HTERT RPE-1 (cell line): ENCODE measurements around the gene EYS.

ENCODE experiments used
- in situ Hi-C: fragments of 300-500 bp; cut with MboI; formaldehyde crosslinking; loops from 4 replicates; pipeline ENCODE4 v1.14.3; 2020; ENCODE audit warnings: low sequenced_read_pairs

The EYS gene

GRCh38 chr6:64214373-64214772, 1492.7 kb downstream of the EYS start:
- in situ Hi-C loops = no loop called here

DNA sequence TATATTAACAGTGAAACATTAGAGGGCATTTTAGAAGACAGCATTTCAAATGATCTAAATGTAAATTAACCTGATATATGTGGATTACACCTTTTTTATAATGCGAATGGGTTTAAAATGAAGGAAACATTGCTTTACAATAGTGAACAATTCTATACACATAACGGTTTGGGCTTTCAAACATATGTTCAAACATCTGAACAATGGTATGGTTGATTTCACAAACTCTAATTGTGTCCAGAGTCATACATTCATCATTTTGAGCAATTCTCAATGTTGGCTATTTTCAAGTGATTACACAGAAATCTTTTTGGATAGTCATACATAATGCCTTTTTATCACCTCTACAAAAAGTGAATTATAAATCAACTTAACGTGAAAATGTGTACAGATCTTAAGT, 1493.3 kb downstream of the EYS start:
- in situ Hi-C loops = no loop called here

- in situ Hi-C loops = no loop called here
Measured at GRCh38 chr6:64197246-64197645, 1509.8 kb downstream of the EYS start.

DNA sequence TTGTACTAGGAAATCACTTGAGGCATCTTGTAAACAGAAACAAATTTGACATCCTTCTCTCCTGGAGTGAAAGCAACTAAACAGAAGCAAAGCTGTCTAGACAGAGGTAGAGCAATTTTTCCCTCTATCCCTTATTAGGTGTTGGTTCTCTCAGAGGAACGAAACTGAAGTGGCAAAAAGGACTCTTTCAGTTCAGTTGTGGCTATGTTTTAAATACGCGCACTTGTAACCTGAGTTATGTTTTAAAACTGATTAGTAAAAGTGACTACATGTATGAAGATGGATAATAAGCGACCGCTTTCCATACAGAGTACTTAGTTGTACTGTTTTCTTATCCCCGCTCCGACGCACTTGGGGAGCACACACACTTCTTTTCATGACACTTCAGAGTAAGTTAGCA, 1520.4 kb downstream of the EYS start:
- in situ Hi-C loops = no loop called here

DNA sequence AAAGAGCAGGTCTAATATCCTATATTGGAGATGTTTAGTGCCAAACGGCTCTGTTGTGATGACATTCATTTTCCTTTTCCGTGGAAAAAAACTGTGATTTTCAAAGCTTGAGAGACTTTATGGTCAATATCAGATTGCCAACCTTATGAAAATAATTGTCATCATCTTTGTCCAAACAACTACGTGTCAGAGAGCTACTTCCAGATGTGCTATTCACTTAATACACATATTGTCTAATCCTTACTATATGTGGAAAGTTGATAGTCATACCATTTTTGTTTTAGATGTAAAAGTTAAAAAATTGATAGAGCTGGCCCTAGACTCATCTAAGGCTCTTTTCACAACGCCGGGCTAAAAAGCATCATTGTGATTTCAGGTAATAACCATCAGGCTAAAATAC, 1521.4 kb downstream of the EYS start:
- in situ Hi-C loops = no loop called here

- in situ Hi-C loops = no loop called here
Measured at GRCh38 chr6:64175296-64175695, 1531.7 kb downstream of the EYS start.

- in situ Hi-C loops = no loop called here
Measured at GRCh38 chr6:64170316-64170715, 1536.7 kb downstream of the EYS start.

DNA sequence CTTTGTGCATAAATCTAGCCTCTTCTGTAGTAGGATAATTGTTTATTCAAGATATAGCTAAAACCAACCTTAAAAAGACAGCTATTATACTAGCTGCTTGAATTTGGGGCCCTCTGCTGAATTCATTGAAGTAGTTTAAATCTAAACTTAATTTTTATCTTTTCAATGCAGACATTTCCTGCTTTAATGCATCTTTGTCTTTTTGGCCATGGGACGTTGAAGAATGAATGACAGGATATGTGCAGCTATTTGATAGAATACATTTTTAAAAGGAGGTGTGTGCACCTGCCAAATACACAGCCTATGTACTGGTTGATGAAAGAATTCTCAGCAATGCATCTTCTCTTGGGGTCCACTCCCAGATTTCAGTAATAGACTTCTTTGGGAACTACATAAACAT, 1546.5 kb downstream of the EYS start:
- in situ Hi-C loops = no loop called here

- in situ Hi-C loops = no loop called here
Measured at GRCh38 chr6:64155063-64155462, 1552.0 kb downstream of the EYS start.

GRCh38 chr6:64146876-64147275, 1560.2 kb downstream of the EYS start:
- in situ Hi-C loops = no loop called here

DNA sequence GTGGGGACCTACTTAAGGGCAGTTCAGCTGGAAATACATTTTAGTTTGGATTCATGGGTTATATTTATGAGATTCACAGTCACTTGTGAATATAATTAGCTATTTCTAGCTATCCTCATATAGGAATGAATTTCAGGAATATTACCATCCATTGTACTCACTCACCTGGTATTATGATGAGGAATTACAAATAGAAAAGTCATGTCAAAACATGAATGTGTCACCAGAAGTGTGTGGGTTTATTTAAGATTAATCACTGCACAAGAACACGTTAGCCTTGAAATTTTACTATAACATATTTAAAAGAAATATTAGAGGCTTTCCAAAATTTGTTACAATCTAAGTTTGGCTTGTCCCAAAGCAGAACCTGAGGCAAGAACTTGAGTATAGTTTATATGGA, 1560.9 kb downstream of the EYS start:
- in situ Hi-C loops = no loop called here

DNA sequence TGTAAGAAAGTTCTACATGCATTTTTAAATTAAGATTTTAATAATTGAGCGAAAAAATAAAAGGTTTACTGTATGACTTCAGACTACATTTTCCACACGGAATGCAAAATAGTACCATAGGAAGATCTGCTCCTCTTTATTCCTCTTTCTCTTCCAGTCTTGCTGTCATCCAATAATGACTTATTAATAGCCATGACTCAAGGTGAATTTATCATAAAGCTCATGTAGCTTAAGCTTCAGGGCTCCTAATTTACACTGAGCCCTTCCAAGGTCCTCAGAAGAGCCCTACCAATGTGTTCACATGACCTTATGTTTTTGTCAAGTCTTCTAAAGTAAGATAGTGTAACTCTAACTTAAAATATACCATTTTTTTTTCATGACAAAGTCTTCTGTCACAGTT, 1561.4 kb downstream of the EYS start:
- in situ Hi-C loops = no loop called here

- in situ Hi-C loops = no loop called here
Measured at GRCh38 chr6:64143101-64143500, 1563.9 kb downstream of the EYS start.

DNA sequence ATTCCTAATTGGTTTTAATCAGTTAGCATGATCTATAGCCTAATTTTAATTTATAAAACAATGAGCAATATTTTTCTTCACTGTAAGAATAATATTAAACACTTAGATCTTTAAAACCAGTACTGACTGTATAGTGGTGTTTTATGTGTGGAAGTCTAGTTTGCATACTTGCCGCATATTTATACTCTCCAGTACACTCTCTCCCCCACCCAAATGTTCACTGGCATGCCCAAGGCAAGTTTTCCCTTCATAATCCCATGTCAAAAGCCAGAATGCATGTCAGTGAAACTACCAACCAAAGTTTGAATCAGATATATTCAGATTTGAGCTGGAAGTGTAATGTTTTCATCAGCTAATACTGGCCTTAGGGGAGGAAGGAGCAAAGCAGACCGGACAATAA, 1565.3 kb downstream of the EYS start:
- in situ Hi-C loops = no loop called here

DNA sequence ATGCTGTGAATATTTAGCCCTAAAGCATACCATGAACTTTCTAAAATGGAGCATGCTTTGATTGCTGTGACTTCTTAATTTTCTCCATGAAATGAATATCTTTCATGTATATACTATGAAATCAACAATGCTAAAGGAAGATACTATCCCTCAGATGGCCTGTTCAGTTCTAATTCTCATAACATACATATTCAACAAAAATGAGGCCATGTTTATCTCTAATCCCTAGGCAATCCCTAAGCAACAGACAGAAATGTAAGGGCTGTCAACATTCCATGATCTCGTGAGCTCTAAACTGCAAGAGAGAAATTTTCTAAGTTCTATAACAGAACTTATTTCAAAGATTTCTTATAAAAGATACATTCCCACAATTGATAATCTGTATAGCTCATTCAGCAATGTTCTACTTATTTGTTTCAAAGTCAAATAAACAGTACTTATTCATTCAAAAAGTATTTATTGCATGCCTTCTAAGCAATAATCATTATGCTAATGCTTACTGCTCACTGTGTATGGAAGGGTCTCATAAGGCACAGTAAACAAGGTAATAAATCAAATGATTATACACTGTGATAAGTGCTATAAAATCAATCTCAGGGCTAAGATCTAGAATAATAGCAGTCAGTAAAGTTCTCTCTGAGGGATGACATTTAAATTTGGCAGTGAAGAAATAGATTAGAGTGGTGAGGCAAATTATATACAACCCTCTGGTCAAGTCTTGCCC, 1578.6 kb downstream of the EYS start:
- in situ Hi-C loops = no loop called here

DNA sequence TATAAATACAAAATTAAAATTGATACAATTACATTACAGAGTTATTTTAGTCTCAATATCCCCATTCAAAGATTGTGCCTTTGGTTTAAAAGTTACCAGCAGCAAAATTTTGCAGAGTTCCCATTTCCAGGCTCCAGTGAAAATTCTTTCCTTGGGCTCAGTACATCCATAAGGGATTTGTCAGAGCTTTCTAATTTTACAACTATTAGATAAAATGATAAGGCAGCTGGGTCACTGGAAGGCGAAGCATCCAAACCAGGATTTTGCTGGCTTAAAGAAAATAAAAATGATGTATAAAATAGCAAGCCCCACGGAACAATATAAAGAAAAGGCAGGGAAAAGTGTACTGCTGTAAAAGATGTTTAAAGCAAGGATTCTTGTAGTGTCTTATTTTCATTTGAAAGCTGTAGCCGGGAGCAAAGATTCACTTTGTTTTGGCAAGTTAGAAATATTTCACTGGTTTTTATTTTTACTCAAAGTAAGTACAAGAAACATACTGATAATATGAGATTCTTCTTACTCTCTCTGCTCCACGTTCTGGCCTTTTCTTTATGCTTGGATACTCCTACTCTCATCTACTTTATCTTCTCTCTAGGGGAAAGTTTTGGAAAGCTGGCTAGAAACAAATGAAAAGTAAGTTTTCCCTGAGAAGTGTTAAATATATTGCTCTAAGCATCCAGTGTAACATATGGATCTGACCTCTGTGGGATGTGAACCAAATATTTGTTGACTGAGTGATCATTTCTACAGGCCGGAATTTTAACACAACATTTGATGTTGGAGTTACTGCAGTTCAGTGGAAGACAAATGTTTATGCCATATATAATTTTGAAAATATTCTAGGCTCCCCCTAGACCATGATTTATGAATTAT, 1583.0 kb downstream of the EYS start:
- in situ Hi-C loops = no loop called here

- in situ Hi-C loops = no loop called here
Measured at GRCh38 chr6:64122712-64123375, 1584.2 kb downstream of the EYS start.

DNA sequence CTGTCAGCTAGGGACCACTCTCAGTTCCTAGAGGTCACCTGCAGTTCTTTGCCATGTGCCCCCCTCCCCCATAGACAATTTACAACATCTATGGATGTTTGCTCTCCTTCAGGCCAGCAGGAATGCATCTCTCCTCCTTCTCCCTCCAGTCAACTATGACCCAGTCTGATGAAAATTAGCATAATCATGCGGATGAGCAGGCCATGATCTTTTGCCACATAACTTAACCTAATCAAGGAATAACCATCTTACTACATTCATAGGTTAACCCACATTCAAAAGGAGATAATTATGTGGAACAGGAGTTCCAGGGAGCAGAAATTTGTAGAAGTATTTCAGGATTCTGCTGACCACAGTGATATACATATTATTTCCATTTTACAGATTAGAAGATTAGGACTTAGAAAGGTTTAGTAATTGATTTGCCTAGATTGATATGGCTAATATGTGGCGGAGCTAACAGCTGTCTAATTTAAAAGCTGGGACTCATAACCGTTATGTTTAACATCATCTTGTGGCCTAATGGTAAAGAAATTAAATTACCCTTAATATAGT, 1585.9 kb downstream of the EYS start:
- in situ Hi-C loops = no loop called here

- in situ Hi-C loops = no loop called here
Measured at GRCh38 chr6:64113704-64114103, 1593.3 kb downstream of the EYS start.

DNA sequence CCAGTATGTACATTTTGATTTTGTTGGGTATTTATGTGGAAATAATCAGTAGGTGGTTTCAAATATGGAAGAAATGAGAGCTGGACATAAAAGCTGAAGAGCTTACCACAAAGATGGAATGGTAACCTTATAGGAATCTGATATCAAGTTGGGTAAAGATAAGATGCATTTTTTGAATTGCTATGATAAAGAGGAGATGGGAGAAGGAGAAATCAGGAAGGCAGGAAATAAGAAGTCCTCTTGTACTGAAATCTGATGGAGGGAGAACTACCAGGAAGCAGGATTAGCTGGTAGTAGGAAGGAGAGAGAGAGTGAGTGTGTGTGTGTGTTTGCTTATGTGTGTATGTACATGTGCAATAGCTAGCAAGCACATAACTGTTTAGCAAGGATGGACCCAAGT, 1603.0 kb downstream of the EYS start:
- in situ Hi-C loops = no loop called here

GRCh38 chr6:64103480-64103879, 1603.5 kb downstream of the EYS start:
- in situ Hi-C loops = no loop called here
